BJ (cell line): ENCODE data around the gene PRPF18. TPM values are rescaled to one million over a fixed set of nuclear protein-coding genes. Genes with fewer than 3 reads are reported as not detected.

ENCODE experiments used
- CTCF ChIA-PET: fragments of 350-600 bp; formaldehyde crosslinking; extraction: SDS; loops from one replicate; lab custom pipeline; 2021; ENCODE audit warnings: antibody characterized with exemption, inconsistent platforms; lab: Yijun Ruan, JAX
- POLR2A ChIA-PET: fragments of 300-600 bp; sonication (Branson Sonifier 250); formaldehyde crosslinking; extraction: SDS; loops from one replicate; lab custom pipeline; 2021; ENCODE audit warnings: antibody characterized with exemption; lab: Charles Lee
- DNase-seq: peaks from one replicate; pipeline ENCODE4 v3.0.0-alpha.2; 2011; ENCODE audit warnings: low read depth
- H3K27me3 ChIP-seq: 2 replicates; pipeline ENCODE4 v1.6.0; 2011; ENCODE audit warnings: low read length; ENCODE audit not compliant: control insufficient read depth, insufficient read depth
- H3K36me3 ChIP-seq: 2 replicates; pipeline ENCODE4 v1.5.1; 2011; ENCODE audit warnings: low read length; ENCODE audit not compliant: control insufficient read depth, insufficient read depth
- H3K4me3 ChIP-seq: 2 replicates; pipeline ENCODE4 v1.5.1; 2011; ENCODE audit warnings: low read depth, mild to moderate bottlenecking, control low read depth, low read length
- polyA plus RNA-seq: library from polyadenylated mRNA; depleted of rRNA; stranded (reverse); fragments of >200 nt; gene quantifications from 2 replicates; pipeline ENCODE4 v1.2.3, GENCODE V29; 2011
- TF ChIP-seq, protein P1 (sequence below): IDR thresholded peaks from 2 replicates; pipeline ENCODE4 v1.5.1; 2011; ENCODE audit warnings: low read depth, mild to moderate bottlenecking, control low read depth, inconsistent platforms, low read length, moderate library complexity; ENCODE audit not compliant: insufficient read depth

Gene PRPF18
- polyA plus RNA-seq, 1 experiment: 6.4 TPM

GRCh38 chr10:13659887-13660550, 73.3 kb downstream of the PRPF18 start:
- DNase-seq: peak; percentile 20
- Histone ChIP-seq H3K4me3 (no peak overlapping the region), H3K27me3 (no peaks in the 10 kb centered on the region), H3K36me3 (peaks cover 15% of the 10 kb centered on the region)
- ChIA-PET POLR2A (interaction anchor here (0.6 kb wide), 1 partner anchor 58 kb away, joined by 4 read pairs; no protein-coding TSS in a partner anchor), CTCF (interaction anchor here (0.6 to 3.3 kb wide), 26 partner anchors 8 to 427 kb away, joined by 3 to 43 read pairs (median 4); no protein-coding TSS in a partner anchor)
- TF ChIP-seq, protein P1, sequence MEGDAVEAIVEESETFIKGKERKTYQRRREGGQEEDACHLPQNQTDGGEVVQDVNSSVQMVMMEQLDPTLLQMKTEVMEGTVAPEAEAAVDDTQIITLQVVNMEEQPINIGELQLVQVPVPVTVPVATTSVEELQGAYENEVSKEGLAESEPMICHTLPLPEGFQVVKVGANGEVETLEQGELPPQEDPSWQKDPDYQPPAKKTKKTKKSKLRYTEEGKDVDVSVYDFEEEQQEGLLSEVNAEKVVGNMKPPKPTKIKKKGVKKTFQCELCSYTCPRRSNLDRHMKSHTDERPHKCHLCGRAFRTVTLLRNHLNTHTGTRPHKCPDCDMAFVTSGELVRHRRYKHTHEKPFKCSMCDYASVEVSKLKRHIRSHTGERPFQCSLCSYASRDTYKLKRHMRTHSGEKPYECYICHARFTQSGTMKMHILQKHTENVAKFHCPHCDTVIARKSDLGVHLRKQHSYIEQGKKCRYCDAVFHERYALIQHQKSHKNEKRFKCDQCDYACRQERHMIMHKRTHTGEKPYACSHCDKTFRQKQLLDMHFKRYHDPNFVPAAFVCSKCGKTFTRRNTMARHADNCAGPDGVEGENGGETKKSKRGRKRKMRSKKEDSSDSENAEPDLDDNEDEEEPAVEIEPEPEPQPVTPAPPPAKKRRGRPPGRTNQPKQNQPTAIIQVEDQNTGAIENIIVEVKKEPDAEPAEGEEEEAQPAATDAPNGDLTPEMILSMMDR: peak; percentile 90

DNA sequence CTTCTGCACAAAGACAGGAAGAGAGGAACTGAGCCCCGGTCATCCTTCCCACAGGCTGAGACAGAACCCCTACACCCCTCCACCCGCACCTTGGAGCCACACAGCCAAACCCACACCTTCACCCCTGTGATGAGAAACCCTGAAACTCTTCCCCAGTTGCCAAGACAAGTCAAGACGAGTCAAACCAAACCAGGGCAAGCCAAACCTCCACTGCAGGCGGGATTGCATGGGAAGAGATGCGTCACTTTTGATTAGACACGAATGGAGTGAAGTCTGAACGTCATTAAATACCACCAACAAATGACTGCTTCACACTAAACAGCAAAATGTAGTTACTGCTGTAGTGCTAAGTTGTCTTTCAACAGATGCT, 73.8 kb downstream of the PRPF18 start:
- no peaks in the 10 kb centered on the region for H3K27me3 ChIP-seq
- DNase-seq: no peak
- H3K36me3 ChIP-seq: peaks cover 12% of the 10 kb centered on the region
- CTCF ChIA-PET: interaction anchor here (1.0 to 3.3 kb wide), 9 partner anchors 8 to 121 kb away, joined by 3 to 43 read pairs (median 5); no protein-coding TSS in a partner anchor
- H3K4me3 ChIP-seq: no peak overlapping the region
- TF ChIP-seq, protein P1: no peak
- POLR2A ChIA-PET: no interaction called here

DNA sequence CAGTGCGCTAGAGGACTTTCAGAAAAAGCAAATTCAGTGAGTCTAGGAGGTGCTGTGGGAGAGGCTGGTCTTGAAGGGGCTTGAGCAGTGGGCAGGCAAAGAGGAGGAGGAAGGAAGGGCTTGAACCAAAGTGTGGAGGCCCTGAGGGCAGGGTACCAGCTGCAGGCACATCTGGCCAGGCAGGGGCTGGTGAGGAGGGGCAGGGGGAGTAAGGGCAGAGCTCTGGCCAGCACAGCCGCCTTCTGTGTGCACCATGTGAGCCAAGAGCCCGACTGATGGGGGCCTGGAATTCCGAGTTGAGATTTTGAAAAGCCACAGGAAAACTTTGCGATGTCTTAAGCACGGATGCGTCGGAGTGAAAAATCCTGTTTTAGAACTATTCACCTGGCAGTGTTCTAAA, 74.5 kb downstream of the PRPF18 start:
- no peak for DNase-seq
- ChIA-PET POLR2A (no interaction called here), CTCF (interaction anchor here (0.6 to 3.3 kb wide), 8 partner anchors 8 to 130 kb away, joined by 3 to 43 read pairs (median 3); no protein-coding TSS in a partner anchor)
- Histone ChIP-seq H3K4me3 (no peak overlapping the region), H3K27me3 (no peaks in the 10 kb centered on the region), H3K36me3 (peaks cover 15% of the 10 kb centered on the region)
- TF ChIP-seq, protein P1: no peak

DNA sequence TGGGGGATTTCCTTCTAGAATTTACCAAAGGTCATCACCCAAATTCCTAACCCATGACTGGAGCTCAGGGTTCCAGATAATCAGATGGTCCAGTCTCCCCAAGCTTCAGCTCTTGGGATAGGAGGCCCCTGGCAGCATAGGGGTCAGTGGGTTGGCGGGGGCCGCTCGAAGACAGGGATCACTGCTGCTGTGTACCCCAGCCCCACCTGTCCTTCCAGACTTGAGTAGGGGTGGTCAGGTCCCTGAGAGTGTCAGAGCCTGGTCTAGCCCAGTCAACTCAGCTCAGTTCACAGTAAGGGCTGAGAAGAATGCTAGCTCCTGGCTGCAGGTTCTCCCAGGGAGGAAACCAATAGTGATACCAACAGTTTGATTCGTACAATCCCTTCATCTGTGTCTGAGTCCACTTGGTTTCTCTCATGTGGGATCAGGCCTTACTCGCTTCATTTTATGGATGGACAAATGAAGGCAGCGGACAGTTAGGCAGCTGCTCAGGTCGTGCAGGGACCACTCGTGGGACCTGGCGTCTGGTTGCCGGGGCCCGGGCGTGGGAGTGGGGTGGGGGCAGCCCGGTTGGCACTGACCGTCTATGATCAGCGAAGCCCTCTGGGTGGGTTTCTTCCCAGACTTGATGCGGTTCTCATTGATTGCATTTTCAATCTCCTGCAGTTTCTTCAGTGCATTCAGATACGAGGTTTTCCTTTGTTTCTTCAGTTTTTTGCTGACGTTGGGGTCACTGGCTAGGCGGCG, 78.9 kb downstream of the PRPF18 start:
- ChIA-PET CTCF (interaction anchor here (0.6 to 2.6 kb wide), 2 partner anchors 53 to 111 kb away, joined by 3 to 10 read pairs; no protein-coding TSS in a partner anchor), POLR2A (no interaction called here)
- Histone ChIP-seq H3K27me3 (no peaks in the 10 kb centered on the region), H3K4me3 (no peak overlapping the region), H3K36me3 (peaks cover 7% of the 10 kb centered on the region)
- TF ChIP-seq, protein P1: no peak
- no peak for DNase-seq

DNA sequence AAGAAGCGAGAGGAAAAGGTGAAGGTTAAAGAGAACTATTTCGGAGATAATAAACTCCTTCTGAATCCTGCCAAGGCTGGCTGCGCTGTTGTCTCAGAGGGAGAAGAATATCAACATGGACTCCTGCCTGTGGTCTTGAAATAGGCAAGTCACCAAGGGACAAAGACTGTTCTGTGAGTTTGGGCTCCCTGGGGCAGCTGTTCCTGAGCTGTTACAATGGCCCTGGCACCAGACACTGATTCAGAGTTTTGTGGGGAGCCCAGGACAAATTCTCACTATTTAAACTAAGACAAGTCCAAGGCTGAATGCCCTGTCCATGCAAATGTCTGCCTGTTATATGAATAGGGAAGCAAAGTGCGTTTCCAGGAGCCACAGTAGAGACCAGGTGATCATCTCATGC, 81.4 kb downstream of the PRPF18 start:
- Histone ChIP-seq H3K4me3 (no peak overlapping the region), H3K36me3 (peaks cover 9% of the 10 kb centered on the region), H3K27me3 (no peaks in the 10 kb centered on the region)
- DNase-seq: no peak
- TF ChIP-seq, protein P1: no peak
- CTCF ChIA-PET: interaction anchor here (0.7 to 2.6 kb wide), 3 partner anchors 8 to 109 kb away, joined by 3 to 14 read pairs (median 10); no protein-coding TSS in a partner anchor
- POLR2A ChIA-PET: no interaction called here
